HepG2 (cell line): ENCODE data around the gene BIRC3. TPM values are rescaled to one million over a fixed set of nuclear protein-coding genes. Genes with fewer than 3 reads are reported as not detected.

Experiments
- ATAC-seq: fragments of 200-7000 bp; cut with Tn5 transposase; 3 replicates; pipeline ENCODE4 v1.9.1; 2020; ENCODE audit warnings: mild to moderate bottlenecking, moderate library complexity
- BruUV-seq: library from RNA; stranded (reverse); fragments of 400-500 nt; replicated peaks from 2 replicates; lab custom pipeline; 2021; lab: Mats Ljungman, UMichigan
- CTCF ChIA-PET: fragments of 300-600 bp; formaldehyde crosslinking; extraction: SDS; loops from one replicate; lab custom pipeline; 2021; ENCODE audit warnings: low total read pairs, inconsistent platforms, low intra/inter-chr PET ratio; lab: Yijun Ruan, JAX
- POLR2A ChIA-PET: fragments of 350-600 bp; sonication (Branson Sonifier 250); formaldehyde crosslinking; loops from one replicate; lab custom pipeline; 2020; ENCODE audit warnings: antibody characterized with exemption, inconsistent platforms; lab: Yijun Ruan, JAX
- DNase-seq: peaks from one replicate; pipeline ENCODE4 v3.0.0-alpha.2; 2015; ENCODE audit warnings: low spot score
- FAIRE-seq: peaks from 3 replicates; lab custom pipeline; 2011; peaks lifted over from hg19 to GRCh38; lab: Jason Lieb, UNC
- H2AFZ ChIP-seq: one replicate; pipeline ENCODE4 v1.6.1; 2011; ENCODE audit warnings: low read length, inconsistent platforms
- H3K27ac ChIP-seq: fragments of 300-600 bp; 3 replicates; pipeline ENCODE4 v1.8.0; 2011; ENCODE audit warnings: mixed run types, mild to moderate bottlenecking, mixed read lengths, low read length, inconsistent platforms; ENCODE audit not compliant: insufficient read depth; ENCODE audit errors: extremely low read length
- H3K27me3 ChIP-seq, 2 experiments: fragments of 200-600 bp in 1 of 2; 2 replicates in 1 of 2; 3 replicates in 1 of 2; pipeline versions ENCODE4 v1.6.0 to v1.8.0; 2011; ENCODE audit warnings: low read length in 2 of 2, mild to moderate bottlenecking in 2 of 2, moderate library complexity in 2 of 2, inconsistent platforms in 1 of 2; ENCODE audit not compliant: insufficient read depth in 2 of 2, control insufficient read depth in 1 of 2
- H3K36me3 ChIP-seq, 2 experiments: fragments of 200-600 bp in 1 of 2; replicated peaks in 1 of 2; 2 replicates in 1 of 2; 3 replicates in 1 of 2; pipeline versions ENCODE4 v1.5.1 to v1.8.0; 2011; ENCODE audit warnings: low read length in 2 of 2, inconsistent platforms in 1 of 2; ENCODE audit not compliant: insufficient read depth in 2 of 2, control insufficient read depth in 1 of 2
- H3K4me1 ChIP-seq: 2 replicates; pipeline ENCODE4 v1.5.1; 2012; ENCODE audit warnings: low read length, inconsistent platforms; ENCODE audit not compliant: insufficient read depth
- H3K4me2 ChIP-seq: 2 replicates; pipeline ENCODE4 v1.6.0; 2011; ENCODE audit warnings: low read depth, low read length, inconsistent platforms
- H3K4me3 ChIP-seq, 3 experiments: fragments of 200-600 bp in 1 of 3; sonication (generic), shearing (Covaris generic) in 1 of 3; replicated peaks in 1 of 3; 2 replicates each; pipeline ENCODE4 v1.5.1; 2011 to 2016; ENCODE audit warnings: low read length in 3 of 3, inconsistent platforms in 2 of 3, low read depth in 2 of 3, mild to moderate bottlenecking in 2 of 3, control low read depth in 1 of 3, mixed read lengths in 1 of 3; ENCODE audit not compliant: insufficient read depth in 1 of 3
- H3K79me2 ChIP-seq: one replicate; pipeline ENCODE4 v1.6.1; 2011; ENCODE audit warnings: low read length, inconsistent platforms; ENCODE audit not compliant: insufficient read depth
- H3K9ac ChIP-seq: 2 replicates; pipeline ENCODE4 v1.6.0; 2011; ENCODE audit warnings: mild to moderate bottlenecking, low read depth, low read length, inconsistent platforms; ENCODE audit not compliant: insufficient read depth
- H3K9me3 ChIP-seq: 2 replicates; pipeline ENCODE4 v1.5.1; 2012; ENCODE audit warnings: mild to moderate bottlenecking, low read length
- H4K20me1 ChIP-seq: 2 replicates; pipeline ENCODE4 v1.6.0; 2011; ENCODE audit warnings: inconsistent platforms, mild to moderate bottlenecking, low read length, moderate library complexity; ENCODE audit not compliant: insufficient read depth
- ARNT2 ChIP-seq: sonication (generic); formaldehyde crosslinking; IDR thresholded peaks from 2 replicates; pipeline ENCODE4 v1.8.0; 2022; ENCODE audit warnings: mild to moderate bottlenecking, low read depth, missing genetic modification reagents, moderate library complexity
- DNMT3B ChIP-seq: conservative IDR thresholded peaks from 2 replicates; pipeline ENCODE4 v1.6.1; 2016; ENCODE audit warnings: missing biosample characterization, control low read depth
- NCOA5 ChIP-seq: sonication (generic); formaldehyde crosslinking; IDR thresholded peaks from 2 replicates; pipeline ENCODE4 v1.4.0; 2020; ENCODE audit warnings: missing genetic modification reagents
- PPARG ChIP-seq: conservative IDR thresholded peaks from 2 replicates; pipeline ENCODE4 v1.6.1; 2016; ENCODE audit warnings: missing biosample characterization, missing genetic modification reagents
- REXO4 ChIP-seq: sonication (generic); formaldehyde crosslinking; IDR thresholded peaks from 2 replicates; pipeline ENCODE4 v1.8.0; 2022; ENCODE audit warnings: missing genetic modification reagents, mild to moderate bottlenecking, borderline replicate concordance
- RFX1 ChIP-seq: fragments of 450-650 bp; IDR thresholded peaks from 2 replicates; pipeline ENCODE4 v1.6.1; 2017
- SRSF9 ChIP-seq: fragments of 200-400 bp; formaldehyde crosslinking; IDR thresholded peaks from 2 replicates; pipeline ENCODE4 v1.6.1; 2018; ENCODE audit warnings: borderline replicate concordance, mild to moderate bottlenecking, low read depth, low read length; ENCODE audit not compliant: insufficient read depth, poor library complexity, severe bottlenecking
- TAF1 ChIP-seq: sonication (generic); formaldehyde crosslinking; IDR thresholded peaks from 2 replicates; pipeline ENCODE4 v1.4.0; 2020; ENCODE audit warnings: missing genetic modification reagents
- ZSCAN29 ChIP-seq: sonication (generic); formaldehyde crosslinking; conservative IDR thresholded peaks from 2 replicates; pipeline ENCODE4 v1.4.0; 2020; ENCODE audit warnings: mild to moderate bottlenecking, missing genetic modification reagents
- WGBS: methylation state at CpG from one replicate; pipeline ENCODE4 v1.1.6; 2017; ENCODE audit warnings: low lambda C conversion rate; 5-methylcytosine and 5-hydroxymethylcytosine counted together
- in situ Hi-C: cut with HindIII; loops from 2 replicates; pipeline ENCODE4 v1.10.0; 2017; ENCODE audit warnings: low pct_unique_long_range_greater_than_20kb; ENCODE audit not compliant: extremely low pct_ligation_motif_present
- intact Hi-C: fragments of 100-400 bp; cut with micrococcal nuclease; formaldehyde crosslinking; loops from one replicate; pipeline ENCODE4 v1.10.0; 2022; ENCODE audit not compliant: unreplicated experiment
- polyA plus RNA-seq, 8 experiments: library from polyadenylated mRNA; depleted of rRNA in 3 of 8; stranded (reverse) in 7 of 8; unstranded in 1 of 8; fragments of >200 nt; fragmentation: Illumina TruSeq in 4 of 8; extraction: Trizol in 4 of 8; gene quantifications; 2 replicates each; pipeline versions ENCODE4 v1.2.1 to v1.2.3, GENCODE V29; 2011 to 2016; ENCODE audit warnings: low read depth in 4 of 8, missing spikeins in 1 of 8, mixed read lengths in 1 of 8; ENCODE audit not compliant: insufficient read depth in 1 of 8
- total RNA-seq, 5 experiments: library from RNA; depleted of rRNA; stranded (reverse); fragments of >200 nt; fragmentation: Illumina TruSeq; extraction: Trizol; gene quantifications; 2 replicates each; pipeline ENCODE4 v1.2.3, GENCODE V29; 2016; ENCODE audit warnings: low read depth in 1 of 5
- TF ChIP-seq, protein P1 (sequence below): sonication (generic); formaldehyde crosslinking; IDR thresholded peaks from 2 replicates; pipeline ENCODE4 v1.4.0; 2020; ENCODE audit warnings: missing genetic modification reagents

Gene BIRC3
- total and polyA plus RNA-seq, 2 of the 13 experiments (the other 11 are each of a cell fraction or from before 2014, with no cell fraction given), result 0.41 to 4.2 TPM

DNA sequence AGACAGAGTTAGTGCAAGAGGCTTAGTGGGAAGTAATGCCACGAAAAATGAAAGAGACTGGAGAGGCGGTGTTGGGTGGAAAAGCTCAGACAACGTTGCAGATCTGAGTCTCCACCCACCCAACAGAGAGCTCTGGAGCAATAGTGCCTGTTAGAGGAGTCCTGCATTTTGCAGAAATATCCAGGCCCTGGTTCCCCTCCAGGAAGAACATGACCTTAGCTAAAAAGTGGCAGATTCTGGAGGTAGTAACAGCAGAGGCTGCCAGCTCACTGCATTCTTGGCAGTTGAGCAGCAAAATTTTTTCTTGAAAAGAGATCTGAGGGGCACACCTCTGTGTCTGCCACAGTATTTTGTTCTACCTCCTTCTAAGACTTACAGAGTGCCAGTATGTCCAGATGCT is 27.7 kb upstream of the BIRC3 start (continued):
- no peak for TF ChIP-seq SRSF9
- no peak for TF ChIP-seq NCOA5 (CRISPR knock-in tag)

DNA sequence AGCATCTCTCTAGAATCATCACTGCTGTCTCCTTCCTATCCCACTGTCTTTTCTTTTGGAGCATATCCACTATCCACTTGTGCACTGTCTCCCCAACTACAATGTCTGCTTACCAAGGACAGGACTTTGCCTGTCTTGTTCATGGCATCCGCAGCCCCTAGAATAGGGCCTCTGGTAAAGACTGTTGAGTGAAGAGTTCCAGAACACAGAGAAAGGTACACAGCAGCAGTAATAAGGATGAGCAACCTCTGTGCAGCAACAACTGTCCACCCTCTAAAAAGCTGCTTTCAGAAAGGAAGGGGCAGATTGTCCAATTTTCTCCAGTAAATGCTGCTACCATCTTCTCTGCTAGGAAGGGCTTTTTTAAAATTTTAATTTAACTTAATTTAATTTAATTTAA is 25.5 kb upstream of the BIRC3 start:
- Histone ChIP-seq H3K79me2 (no peaks in the 10 kb centered on the region), H3K27me3 (no peaks in the 10 kb centered on the region), H3K27ac (no peak overlapping the region), H2AFZ (no peak overlapping the region), H3K4me1 (peaks cover 42% of the 10 kb centered on the region), H3K4me3 (no peak overlapping the region), H4K20me1 (no peaks in the 10 kb centered on the region), H3K9me3 (no peaks in the 10 kb centered on the region), H3K9ac (no peak overlapping the region), H3K4me2 (no peak overlapping the region), H3K36me3 (no peaks in the 10 kb centered on the region)
- TF ChIP-seq, protein P1, sequence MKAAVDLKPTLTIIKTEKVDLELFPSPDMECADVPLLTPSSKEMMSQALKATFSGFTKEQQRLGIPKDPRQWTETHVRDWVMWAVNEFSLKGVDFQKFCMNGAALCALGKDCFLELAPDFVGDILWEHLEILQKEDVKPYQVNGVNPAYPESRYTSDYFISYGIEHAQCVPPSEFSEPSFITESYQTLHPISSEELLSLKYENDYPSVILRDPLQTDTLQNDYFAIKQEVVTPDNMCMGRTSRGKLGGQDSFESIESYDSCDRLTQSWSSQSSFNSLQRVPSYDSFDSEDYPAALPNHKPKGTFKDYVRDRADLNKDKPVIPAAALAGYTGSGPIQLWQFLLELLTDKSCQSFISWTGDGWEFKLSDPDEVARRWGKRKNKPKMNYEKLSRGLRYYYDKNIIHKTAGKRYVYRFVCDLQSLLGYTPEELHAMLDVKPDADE (CRISPR knock-in tag), result no peak
- TF ChIP-seq TAF1 (no peak), ZSCAN29 (no peak), DNMT3B (no peak), RFX1 (no peak), REXO4 (CRISPR knock-in tag) (no peak), PPARG (CRISPR knock-in tag) (no peak), ARNT2 (CRISPR knock-in tag) (no peak)
- POLR2A ChIA-PET, result no interaction called here
- in situ Hi-C loops, result no loop called here
- no peak for FAIRE-seq
- no peak for DNase-seq
- no TSS peak for BruUV-seq
- CTCF ChIA-PET, result no interaction called here
- WGBS, result 88% methylated on average over 1 of the region's 1 CpG
- ATAC-seq, result no peak
- intact Hi-C loops, result no loop called here
